B cell (primary cell): ENCODE data around the gene CCDC136. TPM values are rescaled to one million over a fixed set of nuclear protein-coding genes. Genes with fewer than 3 reads are reported as not detected.

Experiments used
- ATAC-seq: fragments of 200-7000 bp; cut with Tn5 transposase; one replicate; pipeline ENCODE4 v1.10.0; 2021; ENCODE audit warnings: low read depth, mild to moderate bottlenecking, moderate number of reproducible peaks, moderate library complexity
- CTCF ChIA-PET: fragments of 350-600 bp; sonication (Branson Sonifier 250); formaldehyde crosslinking; loops from one replicate; lab custom pipeline; 2021; ENCODE audit warnings: antibody characterized with exemption, inconsistent platforms; lab: Charles Lee
- POLR2A ChIA-PET: fragments of 350-600 bp; sonication (Branson Sonifier 250); formaldehyde crosslinking; loops from one replicate; lab custom pipeline; 2021; ENCODE audit warnings: antibody characterized with exemption; lab: Charles Lee
- DNase-seq: peaks from one replicate; pipeline ENCODE4 v3.0.0; 2013
- H2AFZ ChIP-seq: 2 replicates; pipeline ENCODE4 v1.6.1; 2012; ENCODE audit warnings: mild to moderate bottlenecking, low read depth, low read length; ENCODE audit not compliant: insufficient read depth, poor library complexity, severe bottlenecking
- H3K27ac ChIP-seq, 2 donors: 1 replicate in 1 of 2; 2 replicates in 1 of 2; pipeline ENCODE4 v1.5.1; 2012 to 2013; ENCODE audit warnings: low read length in 2 of 2, mild to moderate bottlenecking in 2 of 2, moderate library complexity in 1 of 2
- H3K27me3 ChIP-seq, 4 experiments: fragments of 200-600 bp in 1 of 4; sonication (generic) in 1 of 4; replicated peaks in 1 of 4; 1 replicate in 2 of 4; 2 replicates in 2 of 4; pipeline versions ENCODE4 v1.6.1 to v1.7.0; 2013 to 2016; ENCODE audit warnings: low read length in 3 of 4, mild to moderate bottlenecking in 2 of 4, mixed read lengths in 1 of 4, moderate library complexity in 1 of 4; ENCODE audit not compliant: insufficient read depth in 4 of 4, control insufficient read depth in 3 of 4; ENCODE audit errors: control extremely low read depth in 1 of 4
- H3K36me3 ChIP-seq, 2 experiments: replicated peaks in 1 of 2; 1 replicate in 1 of 2; 2 replicates in 1 of 2; pipeline versions ENCODE4 v1.6.1 to v1.7.1; 2013; ENCODE audit warnings: low read length in 1 of 2; ENCODE audit not compliant: insufficient read depth in 2 of 2, control insufficient read depth in 1 of 2; ENCODE audit errors: control extremely low read depth in 1 of 2, extremely low read depth in 1 of 2
- H3K4me1 ChIP-seq, 2 donors: fragments of 200-600 bp in 1 of 2; sonication (generic) in 1 of 2; 1 replicate in 1 of 2; 2 replicates in 1 of 2; pipeline versions ENCODE4 v1.5.1 to v1.6.1; 2013 to 2017; ENCODE audit warnings: low read length in 2 of 2; ENCODE audit not compliant: control insufficient read depth in 2 of 2, insufficient read depth in 2 of 2
- H3K4me2 ChIP-seq: replicated peaks from 2 replicates; pipeline ENCODE3; 2012; ENCODE audit warnings: mild to moderate bottlenecking, low read depth, low read length; ENCODE audit not compliant: poor library complexity, severe bottlenecking
- H3K4me3 ChIP-seq, 5 experiments: fragments of 200-600 bp in 1 of 5; sonication (generic) in 1 of 5; 1 replicate in 3 of 5; 2 replicates in 2 of 5; pipeline versions ENCODE4 v1.5.1 to v1.7.0; 2011 to 2016; ENCODE audit warnings: low read length in 4 of 5, mild to moderate bottlenecking in 4 of 5, low read depth in 2 of 5, control low read depth in 1 of 5, moderate library complexity in 1 of 5; ENCODE audit not compliant: insufficient read depth in 1 of 5; ENCODE audit errors: control extremely low read depth in 1 of 5, extremely low read depth in 1 of 5
- H3K79me2 ChIP-seq: fragments of 200-600 bp; sonication (generic); one replicate; pipeline ENCODE4 v1.6.0; 2016; ENCODE audit warnings: low read length; ENCODE audit not compliant: control insufficient read depth, insufficient read depth
- H3K9ac ChIP-seq: fragments of 200-600 bp; sonication (generic); 2 replicates; pipeline ENCODE4 v1.6.1; 2017; ENCODE audit warnings: mild to moderate bottlenecking, low read length, moderate library complexity
- H3K9me3 ChIP-seq, 3 donors: one replicate each; pipeline versions ENCODE4 v1.6.1 to v1.7.1; 2013; ENCODE audit warnings: low read length in 2 of 3; ENCODE audit not compliant: control insufficient read depth in 2 of 3, insufficient read depth in 1 of 3; ENCODE audit errors: control extremely low read depth in 1 of 3
- H4K20me1 ChIP-seq: 2 replicates; pipeline ENCODE4 v1.6.0; 2012; ENCODE audit warnings: mild to moderate bottlenecking, low read length; ENCODE audit not compliant: insufficient read depth, control insufficient read depth, poor library complexity, severe bottlenecking
- H3K27ac Mint-ChIP-seq: one replicate; pipeline ENCODE4 v1.8.0; 2021; ENCODE audit warnings: mixed read lengths
- H3K27me3 Mint-ChIP-seq: one replicate; pipeline ENCODE4 v1.8.0; 2021; ENCODE audit warnings: mixed read lengths
- H3K4me1 Mint-ChIP-seq: one replicate; pipeline ENCODE4 v1.8.0; 2021; ENCODE audit warnings: mixed read lengths
- H3K4me3 Mint-ChIP-seq: one replicate; pipeline ENCODE4 v1.8.0; 2021; ENCODE audit warnings: mixed read lengths
- H3K9me3 Mint-ChIP-seq: one replicate; pipeline ENCODE4 v1.8.0; 2022; ENCODE audit warnings: mixed read lengths; ENCODE audit not compliant: insufficient read depth
- CTCF ChIP-seq: fragments of 200-600 bp; IDR thresholded peaks from one replicate; pipeline ENCODE4 v1.8.0; 2022; ENCODE audit warnings: antibody characterized with exemption, mild to moderate bottlenecking
- EZH2 ChIP-seq: IDR thresholded peaks from 2 replicates; pipeline ENCODE4 v1.6.1; 2012; ENCODE audit warnings: borderline replicate concordance, low read depth, mild to moderate bottlenecking, moderate library complexity, low read length; ENCODE audit not compliant: insufficient read depth, poor library complexity, severe bottlenecking
- WGBS: methylation state at CpG from one replicate; pipeline ENCODE4 v1.1.5; 2013; ENCODE audit warnings: missing lambda C conversion rate; ENCODE audit not compliant: insufficient coverage; 5-methylcytosine and 5-hydroxymethylcytosine counted together
- intact Hi-C: fragments of 100-400 bp; cut with micrococcal nuclease; formaldehyde crosslinking; loops from one replicate; pipeline ENCODE4 v1.10.0; 2022
- polyA plus RNA-seq: library from polyadenylated mRNA; depleted of rRNA; stranded (reverse); fragments of >200 nt; gene quantifications from 2 replicates; pipeline ENCODE4 v1.2.3, GENCODE V29; 2012
- total RNA-seq, 2 donors: library from RNA; stranded (reverse); fragments of 120-200 nt in 1 of 2; gene quantifications; 1 replicate in 1 of 2; 2 replicates in 1 of 2; pipeline versions ENCODE4 v1.2.3 to v1.2.4, GENCODE V29; 2013 to 2022

The CCDC136 gene
- total and polyA plus RNA-seq, 2 donors (not counting 1 experiment from before 2014, with no cell fraction given), result 2.2 to 13.9 TPM

- H3K27ac ChIP-seq, result no peak overlapping the region
- CTCF ChIA-PET, result interaction anchor here (1.1 kb wide), 1 partner anchor 100 kb away, joined by 4 read pairs; no protein-coding TSS in a partner anchor
Observed at GRCh38 chr7:128783143-128783861, 8.5 kb upstream of the CCDC136 start.

More at GRCh38 chr7:128783143-128783861, 8.5 kb upstream of the CCDC136 start:
- Histone ChIP-seq H3K9me3 (peaks cover 0 to 3% (median 0%) of the 10 kb centered on the region in 3 donors), H3K4me2 (no peak overlapping the region), H3K36me3 (no peaks in the 10 kb centered on the region), H3K79me2 (no peaks in the 10 kb centered on the region), H2AFZ (no peak overlapping the region), H3K4me3 (no peak overlapping the region), H3K9ac (no peak overlapping the region), H3K27me3 (peaks cover 0 to 4% (median 0%) of the 10 kb centered on the region in 4 experiments), H3K4me1 (no peaks in the 10 kb centered on the region), H4K20me1 (no peaks in the 10 kb centered on the region)
- no peak overlapping the region for H3K27ac Mint-ChIP-seq
- H3K4me1 Mint-ChIP-seq, result no peaks in the 10 kb centered on the region
- POLR2A ChIA-PET, result no interaction called here
- no peak for TF ChIP-seq EZH2
- no peak for TF ChIP-seq CTCF
- intact Hi-C loops, result no loop called here
- DNase-seq, result no peak
- H3K4me3 Mint-ChIP-seq, result no peak overlapping the region
- no peaks in the 10 kb centered on the region for H3K27me3 Mint-ChIP-seq
- 91% methylated on average over 12 of the region's 15 CpGs for WGBS
- H3K9me3 Mint-ChIP-seq, result no peaks in the 10 kb centered on the region
- ATAC-seq, result no peak
